Suprapubic skin (tissue), 4 donors: ENCODE results near the gene GTSE1.

ENCODE experiments used
- EP300 ChIP-seq: sonication (generic); formaldehyde crosslinking; IDR thresholded peaks from one replicate; pipeline ENCODE4 v1.6.1; 2017; ENCODE audit warnings: antibody characterized with exemption
- POLR2A ChIP-seq, 2 donors: fragments of 450-650 bp; IDR thresholded peaks; one replicate each; pipeline ENCODE4 v1.6.1; 2017; ENCODE audit warnings: antibody characterized with exemption in 2 of 2, mild to moderate bottlenecking in 2 of 2, moderate library complexity in 2 of 2
- POLR2AphosphoS5 ChIP-seq, 3 donors: sonication (generic); formaldehyde crosslinking; IDR thresholded peaks; one replicate each; pipeline ENCODE4 v1.6.1; 2017; ENCODE audit warnings: antibody characterized with exemption in 3 of 3
- TF ChIP-seq, protein P1 (sequence below), 2 donors: fragments of 200-600 bp in 1 of 2; fragments of 450-650 bp in 1 of 2; sonication (generic) in 1 of 2; IDR thresholded peaks; one replicate each; pipeline ENCODE4 v1.5.1; 2016 to 2019; ENCODE audit warnings: antibody characterized with exemption in 2 of 2, mild to moderate bottlenecking in 1 of 2, moderate library complexity in 1 of 2

DNA sequence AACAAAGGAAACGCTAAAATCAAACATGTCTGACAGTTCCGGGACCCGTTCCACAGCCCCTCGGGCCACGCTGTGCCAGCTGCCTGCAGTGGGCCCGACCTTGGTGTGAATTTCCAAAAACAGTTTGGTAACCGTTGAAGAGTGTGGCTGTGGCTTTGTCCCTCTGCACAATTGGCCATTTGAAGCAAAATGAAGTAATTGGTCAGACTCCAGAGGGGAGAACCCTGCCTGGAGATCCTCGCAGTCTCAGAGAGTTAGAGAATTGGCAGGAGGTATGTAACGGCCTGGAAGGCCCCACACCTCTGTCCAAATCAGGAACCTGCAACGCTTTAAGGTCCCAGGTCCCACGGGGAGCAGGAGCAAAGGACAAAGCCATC lies 65.1 kb downstream of the GTSE1 start:
- TF ChIP-seq, protein P1, sequence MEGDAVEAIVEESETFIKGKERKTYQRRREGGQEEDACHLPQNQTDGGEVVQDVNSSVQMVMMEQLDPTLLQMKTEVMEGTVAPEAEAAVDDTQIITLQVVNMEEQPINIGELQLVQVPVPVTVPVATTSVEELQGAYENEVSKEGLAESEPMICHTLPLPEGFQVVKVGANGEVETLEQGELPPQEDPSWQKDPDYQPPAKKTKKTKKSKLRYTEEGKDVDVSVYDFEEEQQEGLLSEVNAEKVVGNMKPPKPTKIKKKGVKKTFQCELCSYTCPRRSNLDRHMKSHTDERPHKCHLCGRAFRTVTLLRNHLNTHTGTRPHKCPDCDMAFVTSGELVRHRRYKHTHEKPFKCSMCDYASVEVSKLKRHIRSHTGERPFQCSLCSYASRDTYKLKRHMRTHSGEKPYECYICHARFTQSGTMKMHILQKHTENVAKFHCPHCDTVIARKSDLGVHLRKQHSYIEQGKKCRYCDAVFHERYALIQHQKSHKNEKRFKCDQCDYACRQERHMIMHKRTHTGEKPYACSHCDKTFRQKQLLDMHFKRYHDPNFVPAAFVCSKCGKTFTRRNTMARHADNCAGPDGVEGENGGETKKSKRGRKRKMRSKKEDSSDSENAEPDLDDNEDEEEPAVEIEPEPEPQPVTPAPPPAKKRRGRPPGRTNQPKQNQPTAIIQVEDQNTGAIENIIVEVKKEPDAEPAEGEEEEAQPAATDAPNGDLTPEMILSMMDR (IDR thresholded peaks at IDR 0.05), result no peak
- TF ChIP-seq POLR2A (IDR thresholded peaks at IDR 0.05) (no peak), POLR2AphosphoS5 (IDR thresholded peaks at IDR 0.05) (no peak), EP300 (no peak)
